Fibroblast of the aortic adventitia (primary cell): ENCODE measurements around the gene RACK1. TPM values are rescaled to one million over a fixed set of nuclear protein-coding genes. Genes with fewer than 3 reads are reported as not detected.
"Not testable (repeated sequence)": the region's sequence is repeated elsewhere in the genome, so short reads cannot be mapped to it uniquely, and the experiment has no call there.

ENCODE experiments used
- DNase-seq: peaks from one replicate; pipeline ENCODE4 v3.0.0-alpha.2; 2010; ENCODE audit warnings: low read depth
- H3K4me3 ChIP-seq: 2 replicates; pipeline ENCODE4 v1.5.1; 2011; ENCODE audit warnings: low read depth, mild to moderate bottlenecking, control low read depth, low read length, moderate library complexity
- CTCF ChIP-seq: IDR thresholded peaks from 2 replicates; pipeline ENCODE4 v1.5.1; 2011; ENCODE audit warnings: mild to moderate bottlenecking, low read length, control low read depth, inconsistent platforms; ENCODE audit not compliant: insufficient read depth
- total RNA-seq: library from RNA; depleted of rRNA; stranded (reverse); fragments of >200 nt; gene quantifications from 2 replicates; pipeline ENCODE4 v1.2.3, GENCODE V29; 2012; ENCODE audit warnings: low replicate concordance

Gene RACK1
- total RNA-seq, 1 donor: 4,931 TPM

GRCh38 chr5:181281077-181281983, 37.6 kb upstream of the RACK1 start:
- H3K4me3 ChIP-seq: no peak overlapping the region
- no peak for DNase-seq
- TF ChIP-seq CTCF: no peak

- H3K4me3 ChIP-seq: no peak overlapping the region
- TF ChIP-seq CTCF: no peak
- DNase-seq: no peak
Measured at GRCh38 chr5:181280251-181280762, 36.6 kb upstream of the RACK1 start.

GRCh38 chr5:181273433-181273744, 29.7 kb upstream of the RACK1 start:
- H3K4me3 ChIP-seq, DNase-seq: not testable (repeated sequence)

- no peak overlapping the region for H3K4me3 ChIP-seq
- TF ChIP-seq CTCF: no peak
- no peak for DNase-seq
Measured at GRCh38 chr5:181271081-181271480, 27.4 kb upstream of the RACK1 start.

- not testable (repeated sequence) for DNase-seq
Measured at GRCh38 chr5:181267907-181268306, 24.2 kb upstream of the RACK1 start.

GRCh38 chr5:181267291-181267904, 23.7 kb upstream of the RACK1 start:
- DNase-seq, H3K4me3 ChIP-seq: not testable (repeated sequence)

More at GRCh38 chr5:181267907-181268306, 24.2 kb upstream of the RACK1 start:
- not testable (repeated sequence) for H3K4me3 ChIP-seq

GRCh38 chr5:181265092-181265671, 21.5 kb upstream of the RACK1 start:
- no peak for TF ChIP-seq CTCF
- H3K4me3 ChIP-seq: no peak overlapping the region
- DNase-seq: no peak

GRCh38 chr5:181263633-181264032, 19.9 kb upstream of the RACK1 start:
- no peak overlapping the region for H3K4me3 ChIP-seq
- no peak for DNase-seq
- no peak for TF ChIP-seq CTCF
